ENCODE measurements around the gene TUBD1.
"Not testable (repeated sequence)": the region's sequence is repeated elsewhere in the genome, so short reads cannot be mapped to it uniquely, and the experiment has no call there.

The TUBD1 gene

DNA sequence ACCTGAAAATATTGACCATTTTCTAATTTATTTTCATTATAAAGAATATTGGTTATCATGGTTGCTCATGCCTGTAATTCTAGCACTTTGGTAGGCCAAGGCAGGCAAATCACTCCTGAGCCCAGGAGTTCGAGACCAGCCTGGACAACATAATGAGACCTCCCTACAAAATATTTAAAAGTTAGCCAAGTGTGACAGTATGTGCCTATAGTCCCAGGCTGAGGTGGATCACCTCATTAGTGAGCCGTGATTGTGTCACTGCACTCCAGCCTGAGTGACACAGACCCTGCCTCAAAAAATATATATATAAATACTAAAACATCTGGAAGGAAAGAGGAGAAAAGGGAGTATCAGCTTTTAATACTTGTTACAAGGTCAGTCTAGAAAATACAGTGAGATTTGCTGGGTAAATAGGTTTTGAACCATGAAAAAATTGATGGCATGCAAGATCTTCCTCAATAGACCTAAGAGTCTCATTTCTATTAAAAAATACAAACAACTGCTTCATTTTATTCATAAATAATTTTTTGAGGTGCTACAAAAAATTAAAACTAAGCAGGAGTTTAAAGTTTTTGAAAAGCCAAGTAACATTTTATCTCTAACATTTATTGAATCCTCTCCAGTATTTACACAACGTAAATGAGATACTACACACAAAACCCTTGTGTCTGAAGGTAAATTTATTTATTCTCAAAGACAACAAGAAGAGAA is 47.7 kb downstream of the TUBD1 start:
- DNase-seq (ENCODE audit: low read depth, low spot score): no peak

DNA sequence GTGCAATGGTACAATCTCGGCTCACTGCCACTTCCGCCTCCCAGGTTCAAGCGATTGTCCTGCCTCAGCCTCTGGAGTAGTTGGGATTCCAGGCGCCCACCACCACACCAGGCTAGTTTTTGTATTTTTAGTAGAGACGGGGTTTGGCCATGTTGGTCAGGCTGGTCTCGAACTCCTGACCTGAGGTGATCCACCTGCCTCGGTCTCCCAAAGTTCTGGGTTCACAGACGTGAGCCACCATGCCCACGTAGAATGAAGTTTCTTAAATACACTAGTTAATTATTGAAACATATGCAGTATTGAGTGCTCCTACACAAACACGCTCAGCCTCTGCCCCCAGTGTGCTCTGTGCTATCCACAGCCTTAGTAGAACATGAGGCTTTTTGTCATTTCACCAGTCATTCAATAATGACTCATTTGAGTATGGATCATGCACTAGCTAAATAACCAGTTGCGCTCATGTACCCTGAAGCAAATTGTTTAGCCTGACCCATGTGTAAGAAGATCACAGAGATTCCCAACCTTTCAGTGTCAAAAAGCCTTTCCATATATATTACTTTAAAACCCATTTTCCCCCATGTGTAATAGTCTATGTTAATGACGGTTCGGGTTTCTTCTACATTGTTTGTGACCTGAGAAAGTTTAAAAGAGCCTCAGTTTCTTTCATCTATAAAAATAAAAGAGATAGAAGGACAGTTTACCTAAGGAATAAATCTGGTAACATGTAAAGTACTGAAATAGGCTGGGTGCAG is 49.7 kb downstream of the TUBD1 start:
- DNase-seq (ENCODE audit: low read depth, low spot score): no peak

DNA sequence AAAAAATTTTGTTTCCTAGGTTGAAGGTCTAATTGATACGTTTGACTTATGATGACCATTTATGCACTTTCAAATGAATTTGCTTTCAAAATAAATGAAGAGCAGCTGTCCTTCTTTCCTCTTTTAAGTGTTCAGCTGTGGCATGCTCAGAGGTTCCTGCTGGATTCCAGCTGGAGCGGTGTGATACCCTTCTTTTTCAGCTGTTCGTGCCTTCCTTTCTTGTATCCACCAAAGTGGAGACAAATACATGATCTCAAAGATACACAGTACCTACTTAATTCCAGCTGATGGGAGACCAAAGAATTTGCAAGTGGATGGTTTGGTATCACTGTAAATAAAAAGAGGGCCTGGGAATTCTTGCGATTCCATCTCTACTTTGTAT is 50.9 kb downstream of the TUBD1 start:
- DNase-seq (ENCODE audit: low read depth, low spot score): not testable (repeated sequence)

DNA sequence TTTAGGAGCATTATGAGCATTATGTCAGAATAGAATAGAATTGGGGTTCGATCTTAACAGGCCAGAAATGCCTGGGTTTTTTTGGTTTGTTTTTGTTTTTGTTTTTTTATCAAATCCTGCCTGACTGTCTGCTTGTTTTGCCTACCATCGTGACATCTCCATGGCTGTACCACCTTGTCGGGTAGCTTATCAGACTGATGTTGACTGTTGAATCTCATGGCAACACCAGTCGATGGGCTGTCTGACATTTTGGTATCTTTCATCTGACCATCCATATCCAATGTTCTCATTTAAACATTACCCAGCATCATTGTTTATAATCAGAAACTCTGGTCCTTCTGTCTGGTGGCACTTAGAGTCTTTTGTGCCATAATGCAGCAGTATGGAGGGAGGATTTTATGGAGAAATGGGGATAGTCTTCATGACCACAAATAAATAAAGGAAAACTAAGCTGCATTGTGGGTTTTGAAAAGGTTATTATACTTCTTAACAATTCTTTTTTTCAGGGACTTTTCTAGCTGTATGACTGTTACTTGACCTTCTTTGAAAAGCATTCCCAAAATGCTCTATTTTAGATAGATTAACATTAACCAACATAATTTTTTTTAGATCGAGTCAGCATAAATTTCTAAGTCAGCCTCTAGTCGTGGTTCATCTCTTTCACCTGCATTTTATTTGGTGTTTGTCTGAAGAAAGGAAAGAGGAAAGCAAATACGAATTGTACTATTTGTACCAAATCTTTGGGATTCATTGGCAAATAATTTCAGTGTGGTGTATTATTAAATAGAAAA is 51.5 kb downstream of the TUBD1 start:
- not testable (repeated sequence) for DNase-seq (ENCODE audit: low read depth, low spot score)

DNA sequence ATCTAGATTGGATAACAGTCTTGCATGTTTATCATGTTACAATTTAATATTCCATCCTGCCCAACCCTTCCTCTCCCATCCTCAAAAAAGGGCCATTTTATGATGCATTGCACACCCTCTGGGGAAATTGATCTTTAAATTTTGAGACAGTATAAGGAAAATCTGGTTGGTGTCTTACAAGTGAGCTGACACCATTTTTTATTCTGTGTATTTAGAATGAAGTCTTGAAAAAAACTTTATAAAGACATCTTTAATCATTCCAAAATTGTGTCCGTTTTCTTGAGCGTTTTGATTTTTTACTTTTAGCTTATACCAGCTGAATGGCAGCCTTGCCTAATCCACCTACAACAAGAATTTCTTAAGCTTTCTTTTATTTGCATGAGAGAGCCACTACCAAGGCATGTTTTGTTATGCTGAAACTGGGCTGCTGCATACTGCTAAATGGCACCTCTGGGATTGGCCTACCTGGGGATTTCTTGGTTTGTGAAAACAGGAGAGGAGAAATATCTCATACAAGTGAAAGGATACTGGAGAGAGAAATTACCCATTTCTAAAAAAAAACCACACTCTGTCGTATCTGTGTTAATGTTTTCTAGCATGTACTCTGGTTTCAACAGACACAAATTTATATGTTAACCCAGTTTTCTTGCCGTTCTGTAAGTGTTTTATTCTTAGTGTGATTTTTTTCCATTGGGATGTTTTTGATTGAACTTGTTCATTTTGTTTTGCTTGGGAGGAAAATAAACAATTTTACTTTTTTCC is 52.2 kb downstream of the TUBD1 start:
- no peak for DNase-seq (ENCODE audit: low read depth, low spot score)

DNA sequence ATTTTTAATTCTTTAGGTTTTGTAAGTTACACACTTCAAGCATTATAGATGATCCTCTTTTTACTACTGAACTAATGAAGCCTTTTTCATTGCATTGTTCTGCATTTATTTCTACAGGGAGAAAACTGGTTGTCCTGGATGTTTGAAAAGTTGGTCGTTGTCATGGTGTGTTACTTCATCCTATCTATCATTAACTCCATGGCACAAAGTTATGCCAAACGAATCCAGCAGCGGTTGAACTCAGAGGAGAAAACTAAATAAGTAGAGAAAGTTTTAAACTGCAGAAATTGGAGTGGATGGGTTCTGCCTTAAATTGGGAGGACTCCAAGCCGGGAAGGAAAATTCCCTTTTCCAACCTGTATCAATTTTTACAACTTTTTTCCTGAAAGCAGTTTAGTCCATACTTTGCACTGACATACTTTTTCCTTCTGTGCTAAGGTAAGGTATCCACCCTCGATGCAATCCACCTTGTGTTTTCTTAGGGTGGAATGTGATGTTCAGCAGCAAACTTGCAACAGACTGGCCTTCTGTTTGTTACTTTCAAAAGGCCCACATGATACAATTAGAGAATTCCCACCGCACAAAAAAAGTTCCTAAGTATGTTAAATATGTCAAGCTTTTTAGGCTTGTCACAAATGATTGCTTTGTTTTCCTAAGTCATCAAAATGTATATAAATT is 53.0 kb downstream of the TUBD1 start:
- no peak for DNase-seq (ENCODE audit: low read depth, low spot score)

DNA sequence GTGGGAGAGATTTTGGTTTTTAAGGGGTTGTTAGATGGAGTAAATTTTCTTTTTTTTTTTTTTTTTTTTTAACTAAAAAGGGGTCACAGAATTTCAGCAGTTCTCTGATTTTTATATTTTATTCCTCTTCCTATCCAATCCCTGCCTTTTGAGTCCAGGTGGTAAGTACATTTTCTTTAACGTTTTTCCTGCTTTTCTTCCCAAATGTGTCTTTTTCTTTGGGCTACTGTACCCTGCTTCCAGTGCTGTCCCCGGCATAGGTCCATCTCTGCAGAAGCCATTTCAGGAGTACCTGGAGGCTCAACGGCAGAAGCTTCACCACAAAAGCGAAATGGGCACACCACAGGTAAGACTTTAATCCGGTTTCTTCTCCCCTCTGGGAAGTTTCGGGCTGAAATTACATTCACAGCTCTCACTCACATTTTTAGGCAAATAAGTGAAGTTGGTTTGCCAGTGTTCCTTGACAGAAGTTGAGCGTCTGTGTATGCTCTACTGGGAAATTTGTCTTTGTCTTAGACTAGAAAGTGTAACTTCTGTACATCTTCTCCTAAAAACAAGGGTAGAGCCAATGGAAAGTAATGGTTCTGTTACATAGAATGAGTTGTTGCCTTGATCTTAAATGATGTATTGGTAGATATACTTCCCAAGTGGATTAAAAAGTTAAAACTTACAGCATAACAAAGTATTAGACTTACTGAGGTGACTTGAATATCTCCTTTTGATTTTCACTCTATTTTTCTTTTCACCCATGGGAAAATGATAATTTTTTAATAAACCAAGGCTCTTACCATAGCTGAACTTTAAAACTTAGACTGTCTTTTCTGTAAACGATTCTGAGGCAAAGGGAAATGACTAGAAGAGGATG is 54.5 kb downstream of the TUBD1 start:
- no peak for DNase-seq (ENCODE audit: low read depth, low spot score)

DNA sequence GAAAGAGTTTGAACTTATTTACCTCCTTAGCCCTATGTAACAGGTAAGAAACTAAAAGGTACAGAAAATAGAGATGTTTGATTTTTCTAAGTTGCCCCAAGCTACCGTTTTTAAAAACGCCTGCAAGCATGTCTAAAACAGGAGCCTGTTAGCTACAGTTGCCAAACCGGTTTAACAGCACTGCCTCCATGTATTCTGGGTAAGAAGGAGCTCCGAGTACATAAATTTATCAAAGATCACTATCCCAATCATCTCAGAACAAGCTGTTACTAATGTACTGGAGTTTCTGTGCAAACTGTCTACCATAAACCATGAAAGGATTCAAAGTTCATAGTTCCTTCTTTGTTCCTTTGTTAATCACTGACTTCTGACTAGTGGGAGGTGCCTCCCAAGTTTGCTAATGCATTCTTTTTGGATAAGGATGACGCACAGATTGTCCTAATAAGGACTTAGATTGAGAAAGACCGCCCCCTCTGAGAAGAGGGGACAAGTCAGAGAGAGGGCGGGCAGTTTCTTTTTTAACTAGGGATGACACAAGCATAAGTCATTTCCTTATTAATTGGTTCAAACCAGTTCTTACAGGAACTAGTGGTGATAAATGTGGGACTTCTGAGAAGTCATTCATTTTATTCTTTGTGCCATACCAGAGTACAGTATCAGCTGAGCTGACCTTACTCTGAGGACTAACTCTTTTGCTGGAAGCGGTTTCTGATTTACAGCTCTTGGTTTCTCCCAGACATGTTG is 55.3 kb downstream of the TUBD1 start:
- DNase-seq (ENCODE audit: low read depth, low spot score): no peak

DNA sequence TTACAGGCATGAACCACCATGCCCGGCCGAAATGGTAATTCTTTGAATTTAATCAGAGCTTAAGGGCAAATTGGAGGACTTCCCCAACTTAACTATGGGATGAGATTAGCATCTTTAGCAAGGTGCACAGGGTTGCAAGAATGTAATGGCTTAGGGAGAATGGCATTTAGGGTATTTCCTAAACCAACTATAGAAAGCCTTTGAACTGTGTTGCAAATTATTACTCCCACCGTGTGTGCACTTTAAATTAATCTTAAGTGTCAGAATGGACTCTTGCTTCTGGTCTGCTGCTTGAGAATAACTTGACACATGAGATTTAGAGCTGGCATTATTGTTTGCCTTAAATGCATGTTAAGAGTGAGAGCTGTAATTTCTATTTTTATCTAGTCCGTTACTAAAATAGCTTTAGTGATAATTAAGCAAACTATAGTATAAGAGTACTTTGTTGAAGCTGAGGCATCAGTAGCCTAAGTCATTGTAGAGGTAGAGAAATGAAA is 59.8 kb downstream of the TUBD1 start:
- DNase-seq (ENCODE audit: low read depth, low spot score): no peak

DNA sequence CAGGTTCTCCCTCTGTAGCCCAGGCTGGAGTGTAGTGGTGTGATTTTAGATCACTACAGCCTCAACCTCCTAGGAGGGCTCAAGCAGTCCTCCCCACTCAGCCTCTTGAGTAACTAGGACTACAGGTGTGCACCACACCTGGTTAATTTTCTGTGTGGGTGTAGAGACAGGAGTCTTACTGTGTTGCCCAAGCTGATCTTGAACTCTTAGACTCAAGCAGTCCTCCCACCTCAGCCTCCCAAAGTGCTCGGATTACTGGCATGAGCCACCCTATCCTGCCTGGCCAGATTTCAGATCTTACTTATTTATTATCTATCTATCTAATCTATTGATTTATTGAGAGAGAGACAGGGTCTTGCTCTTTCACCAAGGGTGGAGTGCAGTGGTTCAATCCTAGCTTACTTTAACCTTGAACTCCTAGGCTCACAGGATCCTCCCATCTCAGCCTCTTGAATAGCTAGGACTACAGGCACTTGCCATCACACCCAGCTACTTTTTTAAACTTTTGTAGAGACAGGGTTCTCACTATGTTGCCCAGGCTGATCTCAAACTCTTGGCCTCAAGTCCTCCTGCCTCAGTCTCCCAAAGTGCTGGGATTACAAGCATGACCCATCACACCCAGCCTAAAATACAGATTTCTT is 61.8 kb downstream of the TUBD1 start:
- DNase-seq (ENCODE audit: low read depth, low spot score): no peak

DNA sequence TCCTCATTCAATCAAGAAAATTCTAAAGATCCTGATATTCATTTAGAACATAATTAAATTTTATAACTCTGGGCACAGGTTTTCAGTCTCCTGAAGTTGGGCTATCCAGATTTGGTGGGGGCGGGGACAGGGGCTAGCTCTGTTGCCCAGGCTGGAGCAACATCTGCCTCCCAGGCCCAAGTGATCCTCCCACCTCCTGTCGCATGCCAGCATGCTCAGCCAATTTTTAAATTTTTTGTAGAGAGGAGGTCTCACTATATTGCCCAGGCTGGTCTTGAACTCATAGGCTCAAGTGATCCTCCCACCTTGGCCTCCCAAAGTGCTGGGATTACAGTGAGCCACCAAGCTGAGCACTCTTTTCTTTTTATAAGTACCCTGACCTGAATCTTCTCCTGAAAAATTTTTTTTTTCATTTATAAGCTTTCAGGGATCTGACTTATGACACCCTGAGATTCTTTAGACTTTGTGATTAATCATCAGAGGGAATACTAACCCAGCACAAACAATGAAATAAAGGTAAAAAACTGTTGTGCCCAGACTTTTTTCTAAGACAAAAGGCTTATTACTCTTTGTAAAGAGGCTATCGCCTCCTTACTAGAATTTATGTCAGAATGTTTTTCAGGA is 62.6 kb downstream of the TUBD1 start:
- DNase-seq (ENCODE audit: low read depth, low spot score): no peak

DNA sequence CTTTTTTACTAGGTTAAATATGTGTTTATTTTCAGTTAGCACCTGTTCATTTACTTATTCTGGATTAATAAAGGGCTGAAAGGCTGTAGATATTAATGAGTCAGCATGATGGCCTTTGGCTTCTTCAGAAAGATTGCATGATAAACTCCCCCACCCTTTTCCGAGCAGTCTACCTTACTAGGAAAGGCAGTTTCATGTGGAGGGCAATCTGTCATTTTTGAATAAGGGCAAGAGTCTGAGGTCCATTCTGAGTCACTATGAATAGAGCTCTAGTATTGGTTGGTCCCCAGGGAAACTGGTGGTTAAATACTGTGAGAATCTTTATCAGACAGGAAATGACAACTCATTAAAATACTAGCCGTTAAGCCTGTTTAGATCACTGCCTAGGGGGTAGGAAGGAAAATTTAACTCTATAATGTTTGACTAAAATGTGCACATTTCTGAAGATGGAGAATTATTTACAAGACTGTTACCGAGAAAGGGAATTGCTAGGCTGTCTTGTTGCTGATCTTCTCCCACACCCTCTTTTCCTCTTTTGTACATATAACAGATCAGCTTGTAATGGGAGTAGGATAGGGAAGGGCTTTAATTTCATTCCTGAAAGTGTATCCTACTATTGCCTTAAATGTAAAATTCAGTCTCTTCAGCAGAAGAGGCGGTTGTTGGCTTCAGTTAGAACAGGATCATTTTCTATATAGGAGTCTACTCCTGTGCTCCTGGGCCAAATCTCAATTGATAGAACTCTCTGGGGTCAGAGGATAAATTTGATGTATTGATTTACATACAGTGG is 63.3 kb downstream of the TUBD1 start:
- no peak for DNase-seq (ENCODE audit: low read depth, low spot score)

DNA sequence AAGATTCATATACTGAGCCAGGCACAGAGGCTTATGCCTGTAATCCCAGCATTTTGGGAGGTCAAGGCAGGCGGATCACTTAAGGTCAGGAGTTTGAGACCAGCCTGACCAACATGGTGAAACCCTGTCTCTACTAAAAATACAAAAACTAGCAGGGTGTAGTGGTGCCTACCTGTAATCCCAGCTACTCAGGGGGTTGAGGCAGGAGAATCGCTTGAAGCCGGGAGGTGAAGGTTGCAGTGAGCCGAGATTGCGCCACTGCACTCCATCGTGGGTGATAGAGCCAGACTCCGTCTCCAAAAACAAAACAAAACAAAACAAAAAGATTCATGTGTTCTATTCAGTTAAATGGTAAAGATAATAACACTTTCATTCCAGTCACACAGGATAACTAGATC is 63.9 kb downstream of the TUBD1 start:
- not testable (repeated sequence) for DNase-seq (ENCODE audit: low read depth, low spot score)

DNA sequence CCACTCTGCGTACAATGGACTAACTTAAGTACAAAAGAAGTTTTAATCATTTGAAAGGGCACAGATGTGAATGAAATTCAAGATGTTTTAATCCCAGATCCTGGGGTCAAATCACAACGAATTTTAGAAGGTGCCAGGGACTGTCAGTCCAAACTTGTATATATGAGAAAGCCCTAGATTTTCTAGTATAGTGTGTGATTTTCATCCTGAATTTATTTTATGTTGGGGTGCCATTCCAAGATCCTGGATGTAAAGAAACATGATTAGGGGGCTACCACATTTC is 64.3 kb downstream of the TUBD1 start:
- DNase-seq (ENCODE audit: low read depth, low spot score): no peak

DNA sequence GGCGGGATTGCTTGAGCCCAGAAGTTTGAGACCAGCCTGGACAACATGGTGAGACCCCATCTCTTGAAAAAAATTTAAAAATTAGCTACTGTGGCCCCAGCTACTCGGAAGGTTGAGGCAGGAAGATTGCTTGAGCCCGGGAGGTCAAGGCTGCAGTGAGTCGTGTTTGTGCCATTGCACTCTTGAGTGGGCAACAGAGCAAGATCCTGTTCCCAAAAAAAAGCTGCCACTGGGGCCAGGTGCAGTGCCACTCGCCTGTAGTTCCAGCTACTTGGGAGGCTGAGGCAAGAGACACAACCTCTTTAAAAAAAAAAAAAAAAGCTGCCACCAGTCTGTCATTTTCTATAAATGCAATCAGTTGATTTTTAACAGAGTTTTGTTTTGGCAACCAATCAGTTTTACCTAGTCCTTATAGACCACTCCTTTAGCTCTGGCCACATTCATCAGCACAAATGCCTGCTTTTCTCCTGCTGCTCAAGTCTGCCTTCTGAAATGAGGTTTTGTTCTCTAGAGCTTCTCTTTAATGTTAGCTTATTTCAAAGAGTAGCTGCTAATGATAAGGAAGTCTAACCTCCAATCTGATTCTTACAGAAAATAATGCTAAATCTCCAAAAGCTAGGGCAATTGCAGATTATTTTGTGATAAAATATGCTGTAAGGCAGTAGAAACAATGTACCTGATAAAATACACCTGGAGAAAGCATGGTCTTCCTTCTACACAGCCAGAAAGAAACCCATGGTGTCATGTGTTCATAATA is 64.8 kb downstream of the TUBD1 start:
- DNase-seq (ENCODE audit: low read depth, low spot score): no peak

DNA sequence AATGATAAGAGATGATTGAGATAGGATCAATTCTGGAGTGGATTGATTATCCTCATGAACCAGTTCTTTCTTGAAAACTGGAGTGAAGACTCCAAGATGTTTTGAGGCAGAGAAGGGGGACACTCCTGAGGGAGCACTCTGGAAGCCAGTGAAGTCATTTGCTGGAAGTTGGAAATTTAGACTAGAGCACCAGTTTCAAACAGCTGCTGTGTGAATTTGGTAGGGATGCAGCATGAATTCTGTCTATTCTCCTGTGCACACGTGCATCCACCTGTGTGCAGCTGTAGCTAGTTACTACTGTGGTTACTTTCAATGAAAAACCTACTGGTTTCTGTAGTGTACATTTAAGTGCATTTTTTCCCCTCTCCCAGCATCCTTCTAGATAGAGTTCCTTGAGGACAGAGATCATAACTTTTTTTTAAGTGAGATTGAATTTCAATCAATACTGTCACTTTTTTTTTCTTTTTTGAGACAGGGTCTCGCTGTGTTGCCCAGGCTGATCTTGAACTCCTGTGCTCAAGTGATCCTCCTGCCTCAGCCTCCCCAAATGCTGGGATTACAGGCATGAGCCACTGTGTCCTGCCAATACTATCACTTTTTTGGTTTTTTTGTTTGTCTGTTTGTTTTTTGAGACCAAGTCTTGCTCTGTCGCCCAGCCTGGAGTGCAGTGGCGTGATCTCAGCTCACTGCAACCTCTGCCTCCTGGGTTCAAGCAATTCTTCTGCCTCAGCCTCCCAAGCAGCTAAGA is 65.9 kb downstream of the TUBD1 start:
- DNase-seq (ENCODE audit: low read depth, low spot score): no peak

Measured in activated naive CD8-positive, alpha-beta T cell treated with anti-CD3 and anti-CD28 coated beads, Interleukin-2, amount 50 U/mL, for 16 hours (primary cell).